ENCODE results near the gene DNAI1.
"Not testable (repeated sequence)": the region's sequence is repeated elsewhere in the genome, so short reads cannot be mapped to it uniquely, and the experiment has no call there.

The DNAI1 gene

DNA sequence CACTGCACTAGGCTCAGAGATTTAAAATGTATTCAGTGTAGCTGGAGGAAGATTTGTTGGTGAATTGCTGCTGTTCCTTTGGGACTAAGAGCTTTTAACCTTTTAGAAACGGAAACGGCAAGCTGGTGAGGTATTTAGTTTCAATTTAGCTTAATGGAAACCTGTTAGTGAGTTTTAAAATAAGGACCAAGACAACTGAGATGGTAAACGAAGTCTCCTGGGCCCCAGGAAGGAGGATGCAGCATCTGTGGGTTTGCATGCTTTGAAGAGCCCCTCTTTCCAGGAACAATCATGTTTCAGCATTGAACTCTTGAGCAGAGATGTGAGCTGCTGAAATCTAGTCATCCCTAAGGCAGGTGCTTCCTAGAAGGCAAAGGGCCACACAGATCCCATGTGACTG, 16.5 kb downstream of the DNAI1 start:
- Histone ChIP-seq H3K27me3 (ENCODE audit: insufficient read depth, low read length) (no peaks in the 10 kb centered on the region), H3K27ac (ENCODE audit: low read depth, low read length, poor library complexity, severe bottlenecking) (no peak overlapping the region), H3K9ac (ENCODE audit: low read length) (no peak overlapping the region), H3F3A (ENCODE audit: insufficient read depth, low read length) (no peaks in the 10 kb centered on the region), H3K9me3 (ENCODE audit: low read length) (no peaks in the 10 kb centered on the region), H3K79me2 (ENCODE audit: insufficient read depth, low read length) (no peaks in the 10 kb centered on the region), H2AFZ (ENCODE audit: low read length) (no peak overlapping the region), H3K4me1 (ENCODE audit: insufficient read depth, low read length, severe bottlenecking) (no peaks in the 10 kb centered on the region), H4K20me1 (ENCODE audit: insufficient read depth, low read length) (no peaks in the 10 kb centered on the region), H3K4me3 (ENCODE audit: low read depth, low read length, poor library complexity, severe bottlenecking) (no peak overlapping the region), H3K9me2 (ENCODE audit: low read depth, low read length) (no peaks in the 10 kb centered on the region), H3K36me3 (ENCODE audit: insufficient read depth, low read length) (no peaks in the 10 kb centered on the region), H3K4me2 (ENCODE audit: low read length) (no peak overlapping the region)
- TF ChIP-seq, protein P1, sequence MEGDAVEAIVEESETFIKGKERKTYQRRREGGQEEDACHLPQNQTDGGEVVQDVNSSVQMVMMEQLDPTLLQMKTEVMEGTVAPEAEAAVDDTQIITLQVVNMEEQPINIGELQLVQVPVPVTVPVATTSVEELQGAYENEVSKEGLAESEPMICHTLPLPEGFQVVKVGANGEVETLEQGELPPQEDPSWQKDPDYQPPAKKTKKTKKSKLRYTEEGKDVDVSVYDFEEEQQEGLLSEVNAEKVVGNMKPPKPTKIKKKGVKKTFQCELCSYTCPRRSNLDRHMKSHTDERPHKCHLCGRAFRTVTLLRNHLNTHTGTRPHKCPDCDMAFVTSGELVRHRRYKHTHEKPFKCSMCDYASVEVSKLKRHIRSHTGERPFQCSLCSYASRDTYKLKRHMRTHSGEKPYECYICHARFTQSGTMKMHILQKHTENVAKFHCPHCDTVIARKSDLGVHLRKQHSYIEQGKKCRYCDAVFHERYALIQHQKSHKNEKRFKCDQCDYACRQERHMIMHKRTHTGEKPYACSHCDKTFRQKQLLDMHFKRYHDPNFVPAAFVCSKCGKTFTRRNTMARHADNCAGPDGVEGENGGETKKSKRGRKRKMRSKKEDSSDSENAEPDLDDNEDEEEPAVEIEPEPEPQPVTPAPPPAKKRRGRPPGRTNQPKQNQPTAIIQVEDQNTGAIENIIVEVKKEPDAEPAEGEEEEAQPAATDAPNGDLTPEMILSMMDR (IDR thresholded peaks at IDR 0.05; ENCODE audit: low read length), result no peak
- TF ChIP-seq EZH2 (IDR thresholded peaks at IDR 0.05; ENCODE audit: borderline replicate concordance, low read length), result no peak

DNA sequence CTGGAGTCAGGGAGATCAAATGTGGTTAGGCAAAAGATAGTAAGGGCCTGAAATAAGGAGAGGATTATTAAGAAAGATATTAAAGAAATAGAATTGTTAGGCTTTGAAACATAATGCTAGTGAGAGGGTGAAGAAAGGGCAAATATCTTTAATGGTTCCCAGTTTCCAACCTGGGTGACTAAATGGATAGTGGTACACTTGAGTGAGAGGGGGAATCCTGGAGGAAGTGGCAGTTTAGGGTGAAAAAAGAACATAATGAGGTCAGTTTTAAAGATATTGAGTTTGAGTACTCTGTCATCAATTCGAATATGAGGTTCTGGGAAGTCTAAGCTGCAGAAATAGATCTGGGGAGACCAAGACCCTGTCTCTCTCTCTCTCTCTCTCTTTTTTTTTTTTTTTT, 18.9 kb downstream of the DNAI1 start:
- H3K9ac ChIP-seq (ENCODE audit: low read length), result no peak overlapping the region
- H3K27ac ChIP-seq (ENCODE audit: low read depth, low read length, poor library complexity, severe bottlenecking), result no peak overlapping the region
- H2AFZ ChIP-seq (ENCODE audit: low read length), result no peak overlapping the region
- H3K4me3 ChIP-seq (ENCODE audit: low read depth, low read length, poor library complexity, severe bottlenecking), result no peak overlapping the region
- H3K4me1 ChIP-seq (ENCODE audit: insufficient read depth, low read length, severe bottlenecking), result no peaks in the 10 kb centered on the region
- TF ChIP-seq EZH2 (IDR thresholded peaks at IDR 0.05; ENCODE audit: borderline replicate concordance, low read length), result no peak
- TF ChIP-seq, protein P1 (IDR thresholded peaks at IDR 0.05; ENCODE audit: low read length), result no peak
- no peaks in the 10 kb centered on the region for H3K9me3 ChIP-seq (ENCODE audit: low read length)
- H3K4me2 ChIP-seq (ENCODE audit: low read length), result no peak overlapping the region
- no peaks in the 10 kb centered on the region for H3K79me2 ChIP-seq (ENCODE audit: insufficient read depth, low read length)
- H3K36me3 ChIP-seq (ENCODE audit: insufficient read depth, low read length), result no peaks in the 10 kb centered on the region
- no peaks in the 10 kb centered on the region for H3K9me2 ChIP-seq (ENCODE audit: low read depth, low read length)
- no peaks in the 10 kb centered on the region for H3K27me3 ChIP-seq (ENCODE audit: insufficient read depth, low read length)
- H3F3A ChIP-seq (ENCODE audit: insufficient read depth, low read length), result no peaks in the 10 kb centered on the region
- H4K20me1 ChIP-seq (ENCODE audit: insufficient read depth, low read length), result no peaks in the 10 kb centered on the region

DNA sequence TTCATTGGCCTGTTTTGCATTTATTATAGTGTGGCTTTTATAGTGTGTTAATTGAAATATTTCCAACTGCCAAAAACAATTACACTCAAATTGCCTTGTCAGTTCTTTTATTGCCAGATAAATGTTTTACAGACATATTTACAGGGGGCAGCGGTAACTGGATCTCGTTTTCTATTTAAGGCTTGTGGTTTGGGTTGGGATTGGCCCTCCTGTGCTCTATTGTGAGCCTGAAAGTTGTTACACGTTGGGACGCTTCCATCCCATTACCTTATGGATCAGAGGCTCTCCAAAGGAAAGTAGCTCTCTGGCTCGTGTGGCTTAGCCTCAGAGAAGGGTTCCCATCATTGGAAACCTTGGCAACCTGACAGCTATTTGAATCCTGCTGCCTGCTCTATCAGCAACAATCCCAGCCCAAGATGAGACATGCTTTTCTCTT, 20.8 kb downstream of the DNAI1 start:
- Histone ChIP-seq H4K20me1 (ENCODE audit: insufficient read depth, low read length) (no peaks in the 10 kb centered on the region), H3K9ac (ENCODE audit: low read length) (no peak overlapping the region), H3K36me3 (ENCODE audit: insufficient read depth, low read length) (no peaks in the 10 kb centered on the region)

DNA sequence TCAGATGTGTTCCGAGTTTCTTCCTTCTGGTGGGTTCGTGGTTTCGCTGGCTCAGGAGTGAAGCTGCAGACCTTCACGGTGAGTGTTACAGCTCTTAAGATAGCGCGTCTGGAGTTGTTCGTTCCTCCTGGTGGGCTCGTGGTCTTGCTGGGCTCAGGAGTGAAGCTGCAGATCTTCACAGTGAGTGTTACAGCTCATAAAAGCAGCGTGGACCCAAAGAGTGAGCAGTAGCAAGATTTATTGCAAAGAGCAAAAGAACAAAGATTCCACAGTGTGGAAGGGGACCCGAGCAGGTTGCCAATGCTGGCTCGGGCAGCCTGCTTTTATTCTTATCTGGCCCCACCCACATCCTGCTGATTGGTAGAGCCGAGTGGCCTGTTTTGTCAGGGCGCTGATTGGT, 23.0 kb downstream of the DNAI1 start:
- not testable (repeated sequence) for H3K36me3 ChIP-seq (ENCODE audit: insufficient read depth, low read length); H3K9me3 ChIP-seq (ENCODE audit: low read length); H3K27me3 ChIP-seq (ENCODE audit: insufficient read depth, low read length); H3K79me2 ChIP-seq (ENCODE audit: insufficient read depth, low read length); H3F3A ChIP-seq (ENCODE audit: insufficient read depth, low read length); H3K4me2 ChIP-seq (ENCODE audit: low read length); H4K20me1 ChIP-seq (ENCODE audit: insufficient read depth, low read length); H3K4me3 ChIP-seq (ENCODE audit: low read depth, low read length, poor library complexity, severe bottlenecking); H3K27ac ChIP-seq (ENCODE audit: low read depth, low read length, poor library complexity, severe bottlenecking); H3K9me2 ChIP-seq (ENCODE audit: low read depth, low read length); H2AFZ ChIP-seq (ENCODE audit: low read length); H3K4me1 ChIP-seq (ENCODE audit: insufficient read depth, low read length, severe bottlenecking); H3K9ac ChIP-seq (ENCODE audit: low read length)

More for the DNA sequence above, 20.8 kb downstream of the DNAI1 start:
- no peak overlapping the region for H3K4me2 ChIP-seq (ENCODE audit: low read length)
- no peak overlapping the region for H3K27ac ChIP-seq (ENCODE audit: low read depth, low read length, poor library complexity, severe bottlenecking)
- no peaks in the 10 kb centered on the region for H3F3A ChIP-seq (ENCODE audit: insufficient read depth, low read length)
- no peak overlapping the region for H2AFZ ChIP-seq (ENCODE audit: low read length)
- H3K4me3 ChIP-seq (ENCODE audit: low read depth, low read length, poor library complexity, severe bottlenecking), result no peak overlapping the region
- no peaks in the 10 kb centered on the region for H3K9me3 ChIP-seq (ENCODE audit: low read length)
- no peaks in the 10 kb centered on the region for H3K27me3 ChIP-seq (ENCODE audit: insufficient read depth, low read length)
- H3K79me2 ChIP-seq (ENCODE audit: insufficient read depth, low read length), result no peaks in the 10 kb centered on the region
- H3K4me1 ChIP-seq (ENCODE audit: insufficient read depth, low read length, severe bottlenecking), result no peaks in the 10 kb centered on the region
- no peak for TF ChIP-seq EZH2 (IDR thresholded peaks at IDR 0.05; ENCODE audit: borderline replicate concordance, low read length)
- TF ChIP-seq, protein P1 (IDR thresholded peaks at IDR 0.05; ENCODE audit: low read length), result no peak
- no peaks in the 10 kb centered on the region for H3K9me2 ChIP-seq (ENCODE audit: low read depth, low read length)

- H3K4me2 ChIP-seq (ENCODE audit: low read length); H3K9me2 ChIP-seq (ENCODE audit: low read depth, low read length); H2AFZ ChIP-seq (ENCODE audit: low read length); H3K27ac ChIP-seq (ENCODE audit: low read depth, low read length, poor library complexity, severe bottlenecking); H4K20me1 ChIP-seq (ENCODE audit: insufficient read depth, low read length); H3K4me3 ChIP-seq (ENCODE audit: low read depth, low read length, poor library complexity, severe bottlenecking); H3K9me3 ChIP-seq (ENCODE audit: low read length); H3K9ac ChIP-seq (ENCODE audit: low read length); H3K4me1 ChIP-seq (ENCODE audit: insufficient read depth, low read length, severe bottlenecking); H3F3A ChIP-seq (ENCODE audit: insufficient read depth, low read length); H3K79me2 ChIP-seq (ENCODE audit: insufficient read depth, low read length); H3K27me3 ChIP-seq (ENCODE audit: insufficient read depth, low read length); H3K36me3 ChIP-seq (ENCODE audit: insufficient read depth, low read length): not testable (repeated sequence)
These were observed 24.1 kb downstream of the DNAI1 start for GRCh38 chr9:34482746-34483145.

All from OCI-LY1 (cell line).